Measurements from ENCODE around the gene KCNJ5. TPM values are rescaled to one million over a fixed set of nuclear protein-coding genes. Genes with fewer than 3 reads are reported as not detected.
A peak's percentile ranks its signal among the peaks of the same experiment; 100 is the strongest.

KCNJ5 gene
- total RNA-seq, 3 donors from 2014 or later: 0.98 to 8.8 (median 2.8) TPM

DNA sequence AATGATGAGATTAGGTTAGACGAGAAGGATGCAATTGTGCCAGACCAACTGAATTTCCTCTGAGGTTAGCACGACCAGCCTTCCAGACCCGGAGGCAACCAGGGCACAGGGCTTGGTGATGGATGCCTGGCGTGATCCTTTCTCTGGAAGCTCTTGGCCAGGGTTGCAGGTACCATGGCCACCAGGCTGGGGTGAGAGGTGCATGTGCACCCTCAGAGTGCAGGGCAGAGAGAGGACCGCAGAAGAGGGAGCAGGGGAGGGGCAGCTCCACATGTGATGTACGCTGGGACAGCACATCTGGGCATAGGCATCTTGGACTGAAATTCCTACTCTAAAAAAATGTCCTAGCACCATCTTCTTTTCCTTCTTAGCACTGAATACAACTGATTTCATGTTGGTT lies 34.9 kb upstream of the KCNJ5 start:
- Histone ChIP-seq H3K27me3 (no peaks in the 10 kb centered on the region), H3K27ac (no peak overlapping the region), H3K4me1 (no peaks in the 10 kb centered on the region), H3K4me3 (no peak overlapping the region), H3K9me3 (no peaks in the 10 kb centered on the region), H3K36me3 (no peaks in the 10 kb centered on the region)
- no peak for DNase-seq (ENCODE audit: low spot score in 2 of 2)
- intact Hi-C loops (cut with DNase I; ENCODE audit: low total_unique reads): no loop called here
- no peak for TF ChIP-seq CTCF (IDR thresholded peaks at IDR 0.05)
- TF ChIP-seq POLR2A (IDR thresholded peaks at IDR 0.05): no peak
- no peak for TF ChIP-seq POLR2AphosphoS5 (IDR thresholded peaks at IDR 0.05)

- H3K36me3 ChIP-seq: no peaks in the 10 kb centered on the region
- no peak overlapping the region for H3K27ac ChIP-seq
- H3K4me1 ChIP-seq: no peaks in the 10 kb centered on the region
- no peak for DNase-seq (ENCODE audit: low spot score in 2 of 2)
- no peak overlapping the region for H3K4me3 ChIP-seq
- H3K9me3 ChIP-seq: no peaks in the 10 kb centered on the region
- intact Hi-C loops (cut with DNase I; ENCODE audit: low total_unique reads): no loop called here
- H3K27me3 ChIP-seq: no peaks in the 10 kb centered on the region
- no peak for TF ChIP-seq CTCF (IDR thresholded peaks at IDR 0.05)
- TF ChIP-seq POLR2AphosphoS5 (IDR thresholded peaks at IDR 0.05): no peak
- TF ChIP-seq POLR2A (IDR thresholded peaks at IDR 0.05): no peak
Observed at GRCh38 chr11:128857341-128857740, 33.8 kb upstream of the KCNJ5 start.

DNA sequence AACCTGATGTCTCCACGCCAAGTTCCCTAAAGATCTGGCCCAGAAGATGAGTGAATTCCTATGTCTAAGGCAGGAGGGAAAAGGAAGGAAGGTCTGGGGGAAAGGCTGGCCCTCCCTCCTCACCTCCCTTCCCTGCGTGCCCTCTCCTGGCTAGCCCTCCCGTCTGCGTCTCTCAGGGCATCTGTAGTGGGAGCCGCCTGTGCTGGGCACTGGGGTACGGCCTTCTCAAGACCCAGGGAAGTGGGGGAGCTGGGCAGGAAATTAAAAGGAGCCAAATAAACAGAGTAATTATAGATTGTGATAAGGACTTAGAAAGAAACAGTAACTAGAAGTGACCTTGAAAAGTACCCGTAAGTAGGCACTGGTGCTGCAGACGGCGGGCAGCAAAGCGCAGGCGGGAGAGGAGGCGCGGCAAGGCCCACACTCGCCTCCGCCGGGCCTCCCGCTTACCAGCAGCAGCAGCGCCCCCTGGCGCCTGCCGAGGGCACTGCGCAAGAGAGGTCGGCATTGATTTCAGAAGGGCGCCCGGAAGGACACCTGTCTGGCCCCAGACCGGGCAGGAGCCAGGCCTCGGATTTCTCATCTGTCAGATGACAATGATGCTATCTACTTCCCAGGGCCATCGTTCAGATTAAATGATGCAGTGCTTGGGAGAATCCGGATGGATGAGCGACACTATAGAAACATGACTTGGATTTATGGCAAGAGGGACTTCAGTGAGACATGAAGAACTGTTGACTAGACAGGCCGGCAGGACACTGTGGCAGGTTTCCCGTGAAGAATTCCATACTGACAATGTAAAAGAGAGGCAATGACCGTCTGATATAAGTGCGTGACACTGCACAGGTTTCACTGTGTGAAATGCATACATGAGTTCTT lies 31.4 kb upstream of the KCNJ5 start:
- intact Hi-C loops (cut with DNase I; ENCODE audit: low total_unique reads): no loop called here
- H3K27ac ChIP-seq: no peak overlapping the region
- TF ChIP-seq POLR2A (IDR thresholded peaks at IDR 0.05): no peak
- no peak for TF ChIP-seq POLR2AphosphoS5 (IDR thresholded peaks at IDR 0.05)
- peak in 1 of 3 donors; percentile 77 for TF ChIP-seq CTCF (IDR thresholded peaks at IDR 0.05)
- no peaks in the 10 kb centered on the region for H3K36me3 ChIP-seq
- no peaks in the 10 kb centered on the region for H3K4me1 ChIP-seq
- no peaks in the 10 kb centered on the region for H3K27me3 ChIP-seq
- no peaks in the 10 kb centered on the region for H3K9me3 ChIP-seq
- H3K4me3 ChIP-seq: no peak overlapping the region
- no peak for DNase-seq (ENCODE audit: low spot score in 2 of 2)

DNA sequence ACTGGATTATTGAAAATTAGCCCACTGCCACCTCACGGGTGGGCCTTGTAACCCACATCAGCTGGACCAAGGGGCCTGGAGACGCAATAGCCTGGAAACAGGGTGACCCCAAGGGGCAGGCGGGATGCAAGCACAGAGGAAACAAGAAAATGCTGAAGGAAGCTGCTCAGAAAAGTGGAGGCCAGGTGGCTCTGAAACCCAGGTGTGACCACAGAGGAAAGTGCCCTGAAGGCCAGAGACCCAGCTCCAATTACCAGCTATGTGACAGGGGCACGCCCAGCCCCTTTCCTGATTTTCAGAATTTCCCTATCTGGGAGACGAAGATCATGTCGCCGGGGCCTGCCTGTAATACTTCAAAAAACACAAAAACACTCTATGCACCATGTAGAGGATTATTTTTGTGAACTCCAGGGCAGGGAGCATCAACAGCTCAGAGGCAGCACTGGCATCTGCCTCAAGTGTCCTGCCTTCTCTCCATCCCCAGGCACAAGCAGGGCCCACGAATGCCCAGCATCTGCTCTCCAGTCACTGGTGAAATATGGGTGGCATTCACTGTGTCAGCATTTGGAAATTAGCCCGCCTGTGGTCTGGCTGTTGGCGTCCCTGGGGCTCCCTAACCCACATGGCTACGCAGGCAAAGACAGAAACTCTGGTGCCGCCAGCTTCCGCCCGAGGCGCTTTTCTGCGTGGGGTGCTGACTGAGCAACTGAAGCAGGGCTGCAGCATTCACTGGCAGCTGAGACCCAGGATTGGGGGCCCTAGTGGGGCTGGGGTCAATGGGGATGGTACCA lies 30.4 kb upstream of the KCNJ5 start:
- intact Hi-C loops (cut with DNase I; ENCODE audit: low total_unique reads): no loop called here
- Histone ChIP-seq H3K9me3 (no peaks in the 10 kb centered on the region), H3K27me3 (no peaks in the 10 kb centered on the region), H3K36me3 (no peaks in the 10 kb centered on the region), H3K4me3 (no peak overlapping the region), H3K27ac (no peak overlapping the region), H3K4me1 (no peaks in the 10 kb centered on the region)
- DNase-seq (ENCODE audit: low spot score in 2 of 2): no peak
- TF ChIP-seq CTCF (IDR thresholded peaks at IDR 0.05) (no peak), POLR2A (IDR thresholded peaks at IDR 0.05) (no peak), POLR2AphosphoS5 (IDR thresholded peaks at IDR 0.05) (no peak)

- Histone ChIP-seq H3K27ac (no peak overlapping the region), H3K4me3 (no peak overlapping the region), H3K9me3 (no peaks in the 10 kb centered on the region), H3K36me3 (no peaks in the 10 kb centered on the region), H3K4me1 (no peaks in the 10 kb centered on the region), H3K27me3 (no peaks in the 10 kb centered on the region)
- intact Hi-C loops (cut with DNase I; ENCODE audit: low total_unique reads): no loop called here
- TF ChIP-seq POLR2AphosphoS5 (IDR thresholded peaks at IDR 0.05) (no peak), CTCF (IDR thresholded peaks at IDR 0.05) (no peak), POLR2A (IDR thresholded peaks at IDR 0.05) (no peak)
- no peak for DNase-seq (ENCODE audit: low spot score in 2 of 2)
Observed at GRCh38 chr11:128862406-128862805, 28.8 kb upstream of the KCNJ5 start.

All from breast epithelium (tissue), 4 donors.